ENCODE data around the gene EEF1AKMT2. TPM values are rescaled to one million over a fixed set of nuclear protein-coding genes. Genes with fewer than 3 reads are reported as not detected.

EEF1AKMT2 gene
- total and polyA plus RNA-seq, 2 of the 13 experiments (the other 11 are each of a cell fraction or from before 2014, with no cell fraction given), result 11.3 to 19.3 TPM

GRCh38 chr10:124744102-124745050 lies 47.3 kb downstream of the EEF1AKMT2 start, which contains the start of gene FAM53B (continued):
- TF ChIP-seq KIAA2018 (CRISPR knock-in tag; IDR thresholded peaks at IDR 0.05; ENCODE audit: borderline replicate concordance) (no peak), SOX13 (IDR thresholded peaks at IDR 0.05) (no peak; the same call in 1 of the 2 replicates), SOX13 (CRISPR knock-in tag; conservative IDR thresholded peaks at IDR 0.05 in 1 of 2, IDR thresholded peaks at IDR 0.05 in 1 of 2) (peak in 1 of 2 experiments; percentile 85; a peak in 2 of 4 replicates), AGO2 (optimal IDR thresholded peaks at IDR 0.05; ENCODE audit: low read depth, low read length) (peak; percentile 71), SATB2 (CRISPR knock-in tag; IDR thresholded peaks at IDR 0.05) (no peak), ZNF574 (CRISPR knock-in tag; IDR thresholded peaks at IDR 0.05) (peak; percentile 59; the same call in 1 of the 2 replicates), MAFF (IDR thresholded peaks at IDR 0.05; ENCODE audit: low read depth, low read length) (no peak), DNMT1 (CRISPR knock-in tag; IDR thresholded peaks at IDR 0.05) (no peak), MXI1 (IDR thresholded peaks at IDR 0.05; ENCODE audit: borderline replicate concordance, low read depth, low read length) (peak; percentile 42; the same call in 1 of the 3 replicates), GMEB1 (CRISPR knock-in tag; IDR thresholded peaks at IDR 0.05; ENCODE audit: borderline replicate concordance) (no peak)
- TF ChIP-seq, protein P1, sequence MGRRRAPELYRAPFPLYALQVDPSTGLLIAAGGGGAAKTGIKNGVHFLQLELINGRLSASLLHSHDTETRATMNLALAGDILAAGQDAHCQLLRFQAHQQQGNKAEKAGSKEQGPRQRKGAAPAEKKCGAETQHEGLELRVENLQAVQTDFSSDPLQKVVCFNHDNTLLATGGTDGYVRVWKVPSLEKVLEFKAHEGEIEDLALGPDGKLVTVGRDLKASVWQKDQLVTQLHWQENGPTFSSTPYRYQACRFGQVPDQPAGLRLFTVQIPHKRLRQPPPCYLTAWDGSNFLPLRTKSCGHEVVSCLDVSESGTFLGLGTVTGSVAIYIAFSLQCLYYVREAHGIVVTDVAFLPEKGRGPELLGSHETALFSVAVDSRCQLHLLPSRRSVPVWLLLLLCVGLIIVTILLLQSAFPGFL (CRISPR knock-in tag; IDR thresholded peaks at IDR 0.05), result no peak
- TF ChIP-seq, protein P2, sequence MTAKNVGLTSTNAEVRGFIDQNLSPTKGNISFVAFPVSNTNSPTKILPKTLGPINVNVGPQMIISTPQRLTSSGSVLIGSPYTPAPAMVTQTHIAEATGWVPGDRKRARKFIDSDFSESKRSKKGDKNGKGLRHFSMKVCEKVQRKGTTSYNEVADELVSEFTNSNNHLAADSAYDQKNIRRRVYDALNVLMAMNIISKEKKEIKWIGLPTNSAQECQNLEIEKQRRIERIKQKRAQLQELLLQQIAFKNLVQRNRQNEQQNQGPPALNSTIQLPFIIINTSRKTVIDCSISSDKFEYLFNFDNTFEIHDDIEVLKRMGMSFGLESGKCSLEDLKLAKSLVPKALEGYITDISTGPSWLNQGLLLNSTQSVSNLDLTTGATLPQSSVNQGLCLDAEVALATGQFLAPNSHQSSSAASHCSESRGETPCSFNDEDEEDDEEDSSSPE (CRISPR knock-in tag; IDR thresholded peaks at IDR 0.05), result peak; percentile 21; the same call in 1 of the 2 replicates
